ENCODE data around the gene STAU1. TPM values are rescaled to one million over a fixed set of nuclear protein-coding genes. Genes with fewer than 3 reads are reported as not detected.

STAU1 gene
- total RNA-seq, 2 donors from 2014 or later = 90.2 to 95.5 TPM

GRCh38 chr20:49179368-49180277 is 8.5 kb downstream of the STAU1 start:
- WGBS, 2 experiments (ENCODE audit: insufficient coverage in 1 of 2, insufficient read length in 1 of 2) = 86% methylated on average over 1 of the region's 1 CpG; no CpG with 5 or more reads in 1 of the 2 experiments
- no peak for DNase-seq
- Histone ChIP-seq H3K9ac (ENCODE audit: extremely low read depth, low read length, poor library complexity, severe bottlenecking) (no peak overlapping the region), H3K36me3 (ENCODE audit: control insufficient read depth, insufficient read depth, low read length) (peaks cover 13% of the 10 kb centered on the region), H3K27me3 (ENCODE audit: control insufficient read depth, insufficient read depth, low read length, poor library complexity, severe bottlenecking) (no peaks in the 10 kb centered on the region), H3K9me3 (ENCODE audit: control insufficient read depth, low read length) (peaks cover 5% of the 10 kb centered on the region), H3K27ac (ENCODE audit: low read depth, low read length) (no peak overlapping the region), H3K4me3 (ENCODE audit: low read length) (no peak overlapping the region), H3K4me1 (ENCODE audit: control insufficient read depth, insufficient read depth, low read length) (peaks cover 6% of the 10 kb centered on the region)
- TF ChIP-seq, protein P1, sequence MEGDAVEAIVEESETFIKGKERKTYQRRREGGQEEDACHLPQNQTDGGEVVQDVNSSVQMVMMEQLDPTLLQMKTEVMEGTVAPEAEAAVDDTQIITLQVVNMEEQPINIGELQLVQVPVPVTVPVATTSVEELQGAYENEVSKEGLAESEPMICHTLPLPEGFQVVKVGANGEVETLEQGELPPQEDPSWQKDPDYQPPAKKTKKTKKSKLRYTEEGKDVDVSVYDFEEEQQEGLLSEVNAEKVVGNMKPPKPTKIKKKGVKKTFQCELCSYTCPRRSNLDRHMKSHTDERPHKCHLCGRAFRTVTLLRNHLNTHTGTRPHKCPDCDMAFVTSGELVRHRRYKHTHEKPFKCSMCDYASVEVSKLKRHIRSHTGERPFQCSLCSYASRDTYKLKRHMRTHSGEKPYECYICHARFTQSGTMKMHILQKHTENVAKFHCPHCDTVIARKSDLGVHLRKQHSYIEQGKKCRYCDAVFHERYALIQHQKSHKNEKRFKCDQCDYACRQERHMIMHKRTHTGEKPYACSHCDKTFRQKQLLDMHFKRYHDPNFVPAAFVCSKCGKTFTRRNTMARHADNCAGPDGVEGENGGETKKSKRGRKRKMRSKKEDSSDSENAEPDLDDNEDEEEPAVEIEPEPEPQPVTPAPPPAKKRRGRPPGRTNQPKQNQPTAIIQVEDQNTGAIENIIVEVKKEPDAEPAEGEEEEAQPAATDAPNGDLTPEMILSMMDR (conservative IDR thresholded peaks at IDR 0.05) = no peak
- Mint-ChIP-seq H3K4me1 (peaks cover 17% of the 10 kb centered on the region), H3K4me3 (no peak overlapping the region), H3K27me3 (ENCODE audit: insufficient read depth) (no peaks in the 10 kb centered on the region), H3K27ac (peak overlapping the region; percentile 69), H3K9me3 (no peaks in the 10 kb centered on the region), H3K36me3 (ENCODE audit: low read depth) (peaks cover 17% of the 10 kb centered on the region)

GRCh38 chr20:49174183-49174582 is 14.0 kb downstream of the STAU1 start:
- H3K36me3 ChIP-seq (ENCODE audit: control insufficient read depth, insufficient read depth, low read length) = peaks cover 47% of the 10 kb centered on the region
- H3K27me3 Mint-ChIP-seq (ENCODE audit: insufficient read depth) = no peaks in the 10 kb centered on the region
- H3K4me1 ChIP-seq (ENCODE audit: control insufficient read depth, insufficient read depth, low read length) = no peaks in the 10 kb centered on the region
- H3K4me1 Mint-ChIP-seq = no peaks in the 10 kb centered on the region
- H3K9ac ChIP-seq (ENCODE audit: extremely low read depth, low read length, poor library complexity, severe bottlenecking) = no peak overlapping the region
- H3K27ac ChIP-seq (ENCODE audit: low read depth, low read length) = no peak overlapping the region
- H3K9me3 ChIP-seq (ENCODE audit: control insufficient read depth, low read length) = peaks cover 5% of the 10 kb centered on the region
- H3K4me3 Mint-ChIP-seq = no peak overlapping the region
- TF ChIP-seq, protein P1 (conservative IDR thresholded peaks at IDR 0.05) = no peak
- no peak overlapping the region for H3K27ac Mint-ChIP-seq
- no peak overlapping the region for H3K4me3 ChIP-seq (ENCODE audit: low read length)
- H3K36me3 Mint-ChIP-seq (ENCODE audit: low read depth) = peaks cover 45% of the 10 kb centered on the region
- no peak for DNase-seq
- H3K27me3 ChIP-seq (ENCODE audit: control insufficient read depth, insufficient read depth, low read length, poor library complexity, severe bottlenecking) = no peaks in the 10 kb centered on the region
- no peaks in the 10 kb centered on the region for H3K9me3 Mint-ChIP-seq
- WGBS, 2 experiments (ENCODE audit: insufficient coverage in 1 of 2, insufficient read length in 1 of 2) = 90 to 93% methylated on average over 3 to 6 of the region's 6 CpGs

GRCh38 chr20:49172413-49172812 is 15.7 kb downstream of the STAU1 start:
- 84% methylated on average over 1 of the region's 1 CpG; no CpG with 5 or more reads in 1 of the 2 experiments for WGBS, 2 experiments (ENCODE audit: insufficient coverage in 1 of 2, insufficient read length in 1 of 2)
- TF ChIP-seq, protein P1 (conservative IDR thresholded peaks at IDR 0.05) = no peak
- H3K4me3 Mint-ChIP-seq = no peak overlapping the region

More at GRCh38 chr20:49172413-49172812, 15.7 kb downstream of the STAU1 start:
- no peak for DNase-seq
- Histone ChIP-seq H3K4me1 (ENCODE audit: control insufficient read depth, insufficient read depth, low read length) (no peaks in the 10 kb centered on the region), H3K4me3 (ENCODE audit: low read length) (no peak overlapping the region), H3K9ac (ENCODE audit: extremely low read depth, low read length, poor library complexity, severe bottlenecking) (no peak overlapping the region), H3K36me3 (ENCODE audit: control insufficient read depth, insufficient read depth, low read length) (peaks cover 37% of the 10 kb centered on the region), H3K27ac (ENCODE audit: low read depth, low read length) (no peak overlapping the region), H3K27me3 (ENCODE audit: control insufficient read depth, insufficient read depth, low read length, poor library complexity, severe bottlenecking) (no peaks in the 10 kb centered on the region), H3K9me3 (ENCODE audit: control insufficient read depth, low read length) (no peaks in the 10 kb centered on the region)
- Mint-ChIP-seq H3K9me3 (no peaks in the 10 kb centered on the region), H3K27me3 (ENCODE audit: insufficient read depth) (no peaks in the 10 kb centered on the region), H3K36me3 (ENCODE audit: low read depth) (peaks cover 35% of the 10 kb centered on the region), H3K27ac (no peak overlapping the region), H3K4me1 (no peaks in the 10 kb centered on the region)

Measured in endodermal cell (in vitro differentiated cells).